GM18909 (cell line): ENCODE results near the gene COL21A1.

ENCODE experiments used
- ATAC-seq: cut with Tn5 transposase; IDR thresholded peaks from one replicate; pipeline ENCODE4 v1.9.1; 2021; ENCODE audit warnings: mild to moderate bottlenecking; ENCODE audit not compliant: unreplicated experiment, poor library complexity

The COL21A1 gene

GRCh38 chr6:56247654-56248122 lies 308 bp upstream of the COL21A1 start:
- no peak for ATAC-seq

DNA sequence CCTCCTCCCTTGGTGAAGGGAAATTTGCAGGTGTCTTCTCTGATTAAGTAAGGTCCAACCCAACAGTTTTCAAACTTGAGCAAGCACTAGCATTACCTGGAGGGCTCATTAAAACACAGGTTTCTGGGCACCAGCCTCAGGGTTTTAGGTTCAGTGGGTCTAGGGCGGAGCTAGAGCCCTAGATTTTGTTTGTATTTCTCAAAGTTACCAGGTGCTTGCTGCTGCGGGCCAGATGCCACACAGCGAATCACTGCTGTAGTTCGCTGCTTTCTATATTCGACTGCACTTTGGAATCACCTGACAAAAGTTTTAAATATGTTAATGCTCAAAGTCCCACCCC lies 869 bp downstream of the COL21A1 start:
- ATAC-seq, result no peak

GRCh38 chr6:56245903-56246351 lies 1.5 kb downstream of the COL21A1 start:
- no peak for ATAC-seq

- ATAC-seq, result no peak
These were observed 2.7 kb downstream of the COL21A1 start for GRCh38 chr6:56244528-56245253.

DNA sequence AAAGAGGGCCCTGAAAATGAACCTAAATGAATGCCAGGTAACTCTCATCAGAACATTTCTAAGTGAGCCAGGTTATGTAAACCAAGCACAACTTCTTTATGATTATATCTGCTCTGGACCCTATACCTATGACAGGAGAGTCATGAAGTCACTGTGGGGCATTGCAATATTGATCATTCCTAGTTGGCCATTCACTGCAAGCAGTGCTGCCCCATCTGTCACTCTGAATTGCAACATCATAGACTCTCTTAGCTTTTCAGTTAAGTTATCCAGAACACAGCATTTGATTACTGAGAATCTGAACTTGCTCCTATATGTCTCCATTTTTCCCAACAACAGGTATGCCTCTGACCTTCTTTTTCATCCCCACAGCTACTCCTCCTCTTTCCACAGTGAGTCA lies 3.3 kb downstream of the COL21A1 start:
- no peak for ATAC-seq

DNA sequence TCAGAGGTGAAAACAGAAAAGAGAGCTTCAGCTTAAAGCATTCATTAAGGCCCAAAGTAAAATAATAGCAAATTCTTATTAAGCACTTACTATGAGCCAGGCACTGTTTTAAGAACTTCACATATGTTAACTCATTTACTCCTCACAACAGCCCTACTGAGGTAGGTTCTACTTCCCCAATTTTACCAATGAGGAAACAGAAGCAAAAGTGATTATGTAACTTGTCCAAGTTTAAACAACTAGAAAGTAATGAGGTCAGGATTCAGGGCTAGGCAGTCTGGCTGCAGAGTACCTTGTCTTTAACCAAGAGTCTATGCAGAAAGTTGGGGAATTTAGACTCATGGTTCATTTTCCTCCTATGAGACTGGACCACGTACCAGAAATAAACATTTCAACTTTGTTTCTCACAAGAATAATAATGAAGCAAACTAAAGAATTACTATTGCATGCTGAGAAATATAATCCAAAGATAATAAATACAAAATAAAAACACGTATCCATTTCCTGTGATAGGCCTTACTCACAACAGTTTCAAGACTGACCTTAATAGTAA lies 3.8 kb downstream of the COL21A1 start:
- no peak for ATAC-seq

- ATAC-seq, result no peak
These were observed 5.0 kb downstream of the COL21A1 start for GRCh38 chr6:56242346-56242745.

GRCh38 chr6:56241124-56241802 lies 6.1 kb downstream of the COL21A1 start:
- no peak for ATAC-seq

DNA sequence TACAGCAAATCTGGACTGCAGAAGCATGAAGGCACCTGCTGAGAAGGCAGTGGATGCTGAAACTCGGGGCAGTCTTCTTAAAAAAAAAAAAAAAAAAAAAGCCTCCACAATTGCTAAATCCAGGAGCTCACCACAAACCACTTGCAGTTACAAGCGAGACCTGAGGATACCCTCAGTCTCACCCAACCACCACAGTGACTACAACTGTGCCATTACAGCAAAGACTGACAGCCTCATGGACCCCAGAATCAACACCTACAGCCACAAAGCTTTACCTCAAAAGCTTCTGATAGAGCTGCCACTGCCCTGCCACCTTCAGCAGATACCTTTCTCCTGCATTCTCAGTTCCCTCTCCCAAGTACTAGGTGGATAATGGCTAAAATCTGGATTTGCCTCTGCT lies 9.0 kb downstream of the COL21A1 start:
- no peak for ATAC-seq

- ATAC-seq, result no peak
These were observed 12.1 kb downstream of the COL21A1 start for GRCh38 chr6:56235245-56235644.

DNA sequence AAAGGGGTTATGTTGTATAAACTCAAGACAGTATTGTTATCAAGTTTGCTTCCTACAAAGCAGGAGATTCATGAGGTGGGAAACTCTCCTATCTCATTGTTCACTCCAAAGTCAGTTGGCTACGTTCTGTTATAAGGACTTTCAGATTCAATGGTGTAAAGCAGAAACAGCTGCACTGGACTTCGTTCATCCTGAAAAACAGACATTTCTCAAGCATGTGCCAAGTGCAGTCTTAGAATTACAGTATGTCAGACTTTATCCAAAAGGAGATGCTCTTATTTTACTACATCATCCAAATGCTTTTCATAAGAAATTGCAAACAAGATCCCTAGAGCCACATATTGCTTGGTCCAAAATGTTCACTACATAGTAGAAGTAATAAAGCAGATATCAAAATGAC lies 14.9 kb downstream of the COL21A1 start:
- no peak for ATAC-seq

DNA sequence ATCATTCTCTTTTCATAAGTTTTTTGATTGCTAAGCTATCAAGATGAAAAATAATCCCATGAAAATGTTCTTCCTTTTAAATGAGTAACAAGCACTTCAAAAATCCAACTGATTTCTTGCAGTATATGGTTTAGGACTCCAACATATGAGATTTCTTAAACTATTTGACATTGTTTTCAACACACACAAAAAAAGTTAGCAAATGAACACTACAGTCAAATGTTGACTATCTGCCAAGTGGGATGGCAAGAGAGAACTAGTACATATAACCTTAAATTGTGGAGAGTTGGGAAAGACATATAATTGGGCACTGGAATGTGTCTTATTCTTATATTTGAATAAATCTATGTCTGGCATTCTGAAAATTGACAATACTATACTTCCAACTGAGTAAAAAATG lies 15.6 kb downstream of the COL21A1 start:
- no peak for ATAC-seq

DNA sequence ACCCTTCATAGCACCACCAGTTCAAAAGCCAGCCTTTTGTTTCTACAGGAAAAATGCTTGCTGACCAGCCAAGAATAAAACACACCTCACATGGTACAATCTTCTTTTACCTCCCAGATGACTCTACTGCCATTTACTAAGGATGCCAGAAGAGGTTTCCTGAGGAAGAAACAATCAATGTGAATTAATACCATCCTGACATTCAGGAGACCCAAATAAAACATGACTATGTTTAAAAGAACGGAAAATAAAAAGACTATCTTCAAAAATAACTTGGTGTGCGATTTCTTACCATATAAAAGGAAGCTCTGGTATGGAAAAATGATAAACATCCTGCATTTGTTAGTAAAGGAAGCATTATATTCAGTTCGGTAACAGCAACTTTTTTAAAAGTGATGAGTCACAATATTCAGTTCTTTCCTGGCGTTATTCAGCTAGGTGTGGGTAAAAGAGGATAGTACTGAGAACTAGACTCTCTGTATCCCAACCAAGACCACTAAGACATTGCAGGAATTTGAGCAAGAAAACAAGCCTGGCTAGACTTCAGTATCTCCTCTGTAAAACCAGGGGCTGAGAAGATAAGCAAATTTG lies 16.3 kb downstream of the COL21A1 start:
- no peak for ATAC-seq

- no peak for ATAC-seq
These were observed 20.1 kb downstream of the COL21A1 start for GRCh38 chr6:56227071-56227879.

- no peak for ATAC-seq
These were observed 23.4 kb downstream of the COL21A1 start for GRCh38 chr6:56223995-56224394.

- ATAC-seq, result no peak
These were observed 24.9 kb downstream of the COL21A1 start for GRCh38 chr6:56222499-56222898.

- no peak for ATAC-seq
These were observed 27.3 kb downstream of the COL21A1 start for GRCh38 chr6:56220078-56220477.

DNA sequence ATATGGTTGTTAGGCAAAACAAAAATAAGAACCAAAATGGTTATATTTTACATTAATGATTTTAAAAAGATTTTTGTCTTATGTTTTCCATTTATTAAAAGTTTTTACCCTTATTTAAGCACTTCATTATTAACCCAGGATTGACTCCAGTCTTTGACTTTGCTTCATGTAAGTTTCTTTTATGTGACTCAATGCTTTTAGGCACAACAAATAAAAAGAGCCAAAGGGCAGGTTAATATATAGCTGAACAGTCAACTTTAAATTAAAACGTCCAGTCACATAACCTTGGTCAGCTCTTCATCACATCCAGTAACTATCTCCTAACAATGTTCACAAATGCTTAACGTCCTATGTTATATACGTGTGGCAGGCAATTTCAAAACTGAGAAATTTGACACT lies 32.7 kb downstream of the COL21A1 start:
- no peak for ATAC-seq

DNA sequence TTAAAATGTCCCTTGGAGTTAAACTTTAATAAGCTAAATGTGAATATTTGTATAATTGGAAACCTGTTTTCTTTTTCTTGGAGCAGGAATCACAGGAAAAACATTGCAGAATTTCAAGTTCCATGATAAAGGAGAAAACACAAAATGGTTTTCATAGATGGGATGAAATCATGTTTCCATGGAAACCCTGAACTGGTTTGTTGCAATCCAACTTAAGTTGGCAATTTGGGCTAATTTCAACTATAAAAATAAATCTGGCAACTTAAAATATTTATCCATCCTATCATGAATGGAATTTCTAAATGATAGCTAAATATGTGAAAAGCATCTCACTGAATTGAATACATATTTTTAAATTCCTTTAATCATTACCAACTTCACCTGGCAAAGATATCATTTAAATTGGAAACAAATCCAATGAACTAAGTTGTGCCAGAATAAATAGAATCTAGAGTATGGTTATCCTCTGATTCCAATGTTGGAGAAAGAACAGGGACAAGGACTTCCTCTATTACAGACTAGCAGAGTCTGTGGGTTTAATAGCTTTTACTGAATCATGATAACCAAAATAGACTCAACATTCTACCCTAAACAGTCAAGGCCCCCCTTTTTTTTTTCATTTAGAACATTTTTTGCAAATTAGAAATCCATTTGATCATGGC lies 33.2 kb downstream of the COL21A1 start:
- no peak for ATAC-seq

DNA sequence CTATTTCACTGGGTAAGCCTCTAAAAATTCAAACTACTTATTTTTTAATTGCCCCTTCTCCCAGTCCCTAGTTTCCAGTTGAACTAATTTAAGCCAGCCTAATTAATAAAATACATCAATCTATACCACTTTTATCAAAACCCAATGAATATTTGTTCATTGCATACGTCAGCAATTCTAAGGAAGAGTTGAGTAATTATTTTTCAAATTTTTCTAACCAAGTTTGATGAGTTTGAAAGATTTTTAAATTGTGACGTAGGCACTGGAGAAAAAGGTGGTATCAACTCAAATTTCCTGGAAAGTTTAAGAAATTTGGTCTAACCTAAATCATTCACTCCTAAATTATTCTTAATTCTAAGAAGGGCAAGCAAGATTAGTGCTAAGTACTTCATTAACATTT lies 35.7 kb downstream of the COL21A1 start:
- ATAC-seq, result no peak
